Measurements from ENCODE around the gene PHLDA2. TPM values are rescaled to one million over a fixed set of nuclear protein-coding genes. Genes with fewer than 3 reads are reported as not detected.
A peak's percentile ranks its signal among the peaks of the same experiment; 100 is the strongest.

The PHLDA2 gene
- total RNA-seq, 1 donor from 2014 or later: not detected

DNA sequence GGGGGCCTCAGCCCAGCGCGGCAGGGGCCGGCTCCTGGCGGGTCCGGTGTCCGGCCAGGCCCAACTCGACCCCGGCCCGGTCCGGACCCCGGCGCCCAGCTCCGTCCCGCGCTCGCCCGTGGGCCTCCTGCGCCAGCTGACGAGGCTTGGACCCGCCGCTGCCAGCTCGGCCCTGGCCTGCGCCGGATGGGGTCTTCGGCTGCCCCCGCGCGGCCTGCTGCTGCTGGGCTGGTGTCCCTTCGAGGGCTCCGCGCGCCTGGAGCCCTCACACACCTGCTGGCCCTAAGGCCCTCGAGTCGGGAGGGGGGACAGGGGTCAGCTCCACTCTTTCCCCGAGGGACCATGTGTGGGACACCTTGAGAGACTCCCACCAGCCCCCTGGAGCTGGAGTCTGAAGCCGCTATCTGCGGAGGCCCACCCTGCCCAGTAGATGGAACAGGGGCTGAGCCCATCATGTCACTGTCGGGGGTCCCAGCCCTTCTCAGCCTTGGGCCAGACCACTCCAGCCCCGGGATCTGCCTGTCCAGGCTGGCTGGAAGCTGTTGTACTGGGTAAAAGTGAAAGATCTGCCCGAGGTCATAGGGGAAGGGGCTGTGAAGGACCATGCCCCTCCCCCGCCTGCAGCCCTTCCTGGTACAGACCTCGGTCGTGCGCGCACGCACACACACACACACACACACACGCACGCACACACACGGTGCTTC, 42.9 kb downstream of the PHLDA2 start:
- H3K27ac ChIP-seq: peak overlapping the region; percentile 80 to 86
- H3K27me3 ChIP-seq: no peaks in the 10 kb centered on the region
- H3K4me1 ChIP-seq: peaks cover 0 to 17% of the 10 kb centered on the region in 2 donors
- DNase-seq (ENCODE audit: low spot score in 2 of 2): no peak
- H3K9me3 ChIP-seq: no peaks in the 10 kb centered on the region
- TF ChIP-seq CTCF (IDR thresholded peaks at IDR 0.05): peak in 1 of 3 experiments; percentile 19
- H3K4me3 ChIP-seq: peak overlapping the region; percentile 48 to 89
- H3K36me3 ChIP-seq: no peaks in the 10 kb centered on the region
- intact Hi-C loops (cut with DNase I): loop anchor here (2.0 to 10.0 kb wide), 4 partner anchors 106 to 1122 kb away; partner anchors contain the start of genes CTSD, NAP1L4 and TSSC4

DNA sequence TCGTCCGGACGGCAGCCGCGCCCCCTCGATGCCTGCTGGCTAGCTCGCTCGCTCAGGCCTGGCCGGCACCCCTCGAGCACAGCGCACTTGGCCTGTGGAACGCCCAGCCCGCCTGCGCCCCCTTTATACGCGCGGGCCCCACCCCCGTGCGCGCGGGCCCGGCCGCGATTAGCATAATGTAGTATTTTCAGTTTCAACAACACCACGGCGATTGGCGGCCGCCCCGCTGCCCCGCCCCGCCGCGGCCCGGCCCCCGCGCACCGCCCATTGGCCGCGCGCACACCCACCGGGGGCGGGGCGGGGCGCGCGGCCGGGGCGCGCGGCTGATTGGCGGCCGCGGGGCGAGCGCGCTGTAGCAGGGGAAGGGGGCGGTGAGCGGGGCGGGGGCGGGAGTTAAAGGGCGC, 43.5 kb downstream of the PHLDA2 start, which contains the start of gene CDKN1C:
CDKN1C (minus strand) TSS at position 98 of the 404 bp plus-strand sequence. CDS start 319 bp downstream, outside the sequence.
- peak within 1 kb of the TSS; percentile 89 to 95 for H3K4me3 ChIP-seq
- DNase-seq (ENCODE audit: low spot score in 2 of 2): peak; percentile 61 to 95
- intact Hi-C loops (cut with DNase I): loop anchor here (1.0 to 10.0 kb wide), 7 partner anchors 17 to 1121 kb away; partner anchors contain the start of genes CTSD, NAP1L4 and TSSC4
- H3K27me3 ChIP-seq: no peaks in the 10 kb centered on the region
- no peaks in the 10 kb centered on the region for H3K9me3 ChIP-seq
- H3K4me1 ChIP-seq: peaks cover 0 to 17% of the 10 kb centered on the region in 2 donors
- H3K36me3 ChIP-seq: no peaks in the 10 kb centered on the region
- peak within 1 kb of the TSS; percentile 80 to 86 for H3K27ac ChIP-seq
- TF ChIP-seq CTCF (IDR thresholded peaks at IDR 0.05): no peak

- Histone ChIP-seq H3K9me3 (no peaks in the 10 kb centered on the region), H3K4me1 (peaks cover 0 to 17% of the 10 kb centered on the region in 2 donors)
Observed at GRCh38 chr11:2885017-2885677, 44.1 kb downstream of the PHLDA2 start.

DNA sequence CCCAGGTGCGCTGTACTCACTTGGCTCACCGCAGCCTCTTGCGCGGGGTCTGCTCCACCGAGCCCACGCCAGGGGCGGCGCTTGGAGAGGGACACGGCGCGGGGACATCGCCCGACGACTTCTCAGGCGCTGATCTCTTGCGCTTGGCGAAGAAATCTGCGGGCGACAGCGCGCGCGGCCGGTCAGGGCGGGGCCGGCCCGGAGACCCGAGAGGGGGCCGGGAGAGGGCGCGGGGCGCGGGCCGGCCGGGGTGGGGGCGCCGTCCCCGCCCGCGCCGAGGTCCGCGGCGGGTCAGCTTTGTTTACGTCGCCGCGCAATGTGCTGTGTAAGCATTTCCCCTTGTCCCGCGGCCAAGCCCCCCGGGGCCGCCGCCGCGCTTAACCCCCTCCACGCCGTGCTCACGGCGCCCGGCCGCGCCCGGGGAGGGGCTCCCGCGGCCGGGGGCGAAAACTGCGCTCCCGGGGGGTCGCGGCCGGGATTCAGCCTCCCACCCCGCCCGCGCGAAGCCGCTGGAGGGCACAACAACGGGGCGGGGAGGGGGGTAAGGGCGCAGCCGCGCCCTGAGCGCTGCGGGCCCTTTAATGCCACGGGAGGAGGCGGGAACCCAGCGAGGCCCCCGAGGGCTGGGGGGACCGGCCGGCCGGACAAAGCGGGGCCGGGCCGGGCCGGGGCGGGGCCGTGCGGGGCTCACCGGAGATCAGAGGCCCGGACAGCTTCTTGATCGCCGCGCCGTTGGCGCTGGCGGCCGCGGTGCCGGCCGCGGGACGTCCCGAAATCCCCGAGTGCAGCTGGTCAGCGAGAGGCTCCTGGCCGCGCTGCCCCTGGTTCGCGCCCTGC, 45.0 kb downstream of the PHLDA2 start:
- no peak for TF ChIP-seq CTCF (IDR thresholded peaks at IDR 0.05)
- Histone ChIP-seq H3K27me3 (no peaks in the 10 kb centered on the region), H3K36me3 (peaks cover 0 to 5% of the 10 kb centered on the region in 2 donors), H3K4me3 (peak overlapping the region; percentile 89 to 95), H3K27ac (peak overlapping the region; percentile 71 to 86), H3K9me3 (no peaks in the 10 kb centered on the region), H3K4me1 (peaks cover 0 to 17% of the 10 kb centered on the region in 2 donors)
- no peak for DNase-seq (ENCODE audit: low spot score in 2 of 2)
- intact Hi-C loops (cut with DNase I): loop anchor here (1.0 to 10.0 kb wide), 3 partner anchors 106 to 1119 kb away; partner anchors contain the start of genes CTSD and TSSC4

More at GRCh38 chr11:2885017-2885677, 44.1 kb downstream of the PHLDA2 start:
- DNase-seq (ENCODE audit: low spot score in 2 of 2): no peak
- H3K36me3 ChIP-seq: no peaks in the 10 kb centered on the region
- no peaks in the 10 kb centered on the region for H3K27me3 ChIP-seq
- H3K4me3 ChIP-seq: peak overlapping the region; percentile 89 to 95
- intact Hi-C loops (cut with DNase I): loop anchor here (1.0 to 10.0 kb wide), 6 partner anchors 17 to 1120 kb away; partner anchors contain the start of genes CTSD and TSSC4
- peak overlapping the region; percentile 77 to 86 for H3K27ac ChIP-seq
- peak in 2 of 3 experiments; percentile 28 to 40 for TF ChIP-seq CTCF (IDR thresholded peaks at IDR 0.05)

- H3K27ac ChIP-seq: peak overlapping the region; percentile 52 to 86
- intact Hi-C loops (cut with DNase I): loop anchor here (10.0 kb wide), 2 partner anchors 479 to 1119 kb away; partner anchors contain the start of genes CTSD and TSSC4
Observed at GRCh38 chr11:2883640-2883978, 45.6 kb downstream of the PHLDA2 start.

More at GRCh38 chr11:2883640-2883978, 45.6 kb downstream of the PHLDA2 start:
- no peaks in the 10 kb centered on the region for H3K9me3 ChIP-seq
- H3K4me3 ChIP-seq: peak overlapping the region; percentile 89 to 95
- TF ChIP-seq CTCF (IDR thresholded peaks at IDR 0.05): no peak
- H3K4me1 ChIP-seq: peaks cover 0 to 17% of the 10 kb centered on the region in 2 donors
- DNase-seq (ENCODE audit: low spot score in 2 of 2): no peak
- H3K36me3 ChIP-seq: peaks cover 0 to 10% of the 10 kb centered on the region in 2 donors
- H3K27me3 ChIP-seq: no peaks in the 10 kb centered on the region
